Mucosa of stomach (tissue), 1 donor: ENCODE measurements around the gene CDCA7.
"Not testable (repeated sequence)": the region's sequence is repeated elsewhere in the genome, so short reads cannot be mapped to it uniquely, and the experiment has no call there.

Experiments used
- H3K27me3 ChIP-seq: one replicate; pipeline ENCODE4 v1.7.0; 2013; ENCODE audit warnings: mild to moderate bottlenecking, low read length; ENCODE audit not compliant: control insufficient read depth, insufficient read depth
- H3K36me3 ChIP-seq: one replicate; pipeline ENCODE4 v1.7.0; 2013; ENCODE audit warnings: low read length; ENCODE audit not compliant: control insufficient read depth, insufficient read depth
- H3K4me1 ChIP-seq: one replicate; pipeline ENCODE4 v1.7.0; 2013; ENCODE audit warnings: mild to moderate bottlenecking, low read length; ENCODE audit not compliant: control insufficient read depth, insufficient read depth
- H3K4me3 ChIP-seq: one replicate; pipeline ENCODE4 v1.7.0; 2013; ENCODE audit warnings: low read length
- H3K9ac ChIP-seq: one replicate; pipeline ENCODE4 v1.7.0; 2013; ENCODE audit warnings: mild to moderate bottlenecking, low read length, moderate library complexity
- H3K9me3 ChIP-seq: one replicate; pipeline ENCODE4 v1.7.0; 2013; ENCODE audit warnings: mild to moderate bottlenecking, low read length, moderate library complexity; ENCODE audit not compliant: control insufficient read depth
- donor health status: Pancreatic carcinoma.

The CDCA7 gene

GRCh38 chr2:173412628-173413027 lies 58.0 kb downstream of the CDCA7 start:
- H3K9ac ChIP-seq: no peak overlapping the region
- no peaks in the 10 kb centered on the region for H3K4me1 ChIP-seq
- peaks cover 3% of the 10 kb centered on the region for H3K27me3 ChIP-seq
- no peaks in the 10 kb centered on the region for H3K36me3 ChIP-seq
- H3K4me3 ChIP-seq: no peak overlapping the region
- H3K9me3 ChIP-seq: no peaks in the 10 kb centered on the region

- Histone ChIP-seq H3K4me1 (no peaks in the 10 kb centered on the region), H3K27me3 (peaks cover 3% of the 10 kb centered on the region), H3K36me3 (no peaks in the 10 kb centered on the region), H3K4me3 (no peak overlapping the region), H3K9me3 (no peaks in the 10 kb centered on the region), H3K9ac (no peak overlapping the region)
These were observed 60.2 kb downstream of the CDCA7 start for GRCh38 chr2:173414823-173415322.

- peaks cover under 1% of the 10 kb centered on the region for H3K27me3 ChIP-seq
- no peak overlapping the region for H3K4me3 ChIP-seq
- H3K36me3 ChIP-seq: no peaks in the 10 kb centered on the region
- no peaks in the 10 kb centered on the region for H3K9me3 ChIP-seq
- no peaks in the 10 kb centered on the region for H3K4me1 ChIP-seq
- no peak overlapping the region for H3K9ac ChIP-seq
These were observed 61.0 kb downstream of the CDCA7 start for GRCh38 chr2:173415431-173416381.

- H3K9me3 ChIP-seq, H3K36me3 ChIP-seq, H3K4me3 ChIP-seq, H3K9ac ChIP-seq, H3K27me3 ChIP-seq, H3K4me1 ChIP-seq: not testable (repeated sequence)
These were observed 61.9 kb downstream of the CDCA7 start for GRCh38 chr2:173416415-173417152.

GRCh38 chr2:173417341-173417740 lies 62.7 kb downstream of the CDCA7 start:
- Histone ChIP-seq H3K36me3 (no peaks in the 10 kb centered on the region), H3K27me3 (no peaks in the 10 kb centered on the region), H3K4me1 (no peaks in the 10 kb centered on the region), H3K4me3 (no peak overlapping the region), H3K9ac (no peak overlapping the region), H3K9me3 (no peaks in the 10 kb centered on the region)

- Histone ChIP-seq H3K27me3 (no peaks in the 10 kb centered on the region), H3K9me3 (no peaks in the 10 kb centered on the region), H3K9ac (no peak overlapping the region), H3K4me1 (no peaks in the 10 kb centered on the region), H3K4me3 (no peak overlapping the region), H3K36me3 (no peaks in the 10 kb centered on the region)
These were observed 63.1 kb downstream of the CDCA7 start for GRCh38 chr2:173417802-173418201.
